H1 (cell line): ENCODE results near the gene REXO5. TPM values are rescaled to one million over a fixed set of nuclear protein-coding genes. Genes with fewer than 3 reads are reported as not detected.
A peak's percentile ranks its signal among the peaks of the same experiment; 100 is the strongest.

ENCODE experiments used
- CHD1 ChIP-seq: IDR thresholded peaks from 2 replicates; pipeline ENCODE4 v1.6.1; 2012; ENCODE audit warnings: low read depth, low read length, improper control_type of control experiment
- CHD2 ChIP-seq: IDR thresholded peaks from 2 replicates; pipeline ENCODE4 v1.6.1; 2012; ENCODE audit warnings: low read length, improper control_type of control experiment
- CTBP2 ChIP-seq: IDR thresholded peaks from 2 replicates; pipeline ENCODE4 v1.7.0; 2011; ENCODE audit warnings: borderline replicate concordance, mild to moderate bottlenecking, moderate library complexity, mixed read lengths, low read length; ENCODE audit not compliant: insufficient read depth, insufficient read length
- HDAC2 ChIP-seq, 2 experiments: fragments of 300-600 bp in 1 of 2; sonication (generic) in 1 of 2; IDR thresholded peaks; 2 replicates each; pipeline ENCODE4 v1.6.1; 2011 to 2012; ENCODE audit warnings: low read depth in 2 of 2, low read length in 2 of 2, mild to moderate bottlenecking in 2 of 2, moderate library complexity in 2 of 2, borderline replicate concordance in 1 of 2, inconsistent platforms in 1 of 2
- HDAC6 ChIP-seq: IDR thresholded peaks from one replicate; pipeline ENCODE4 v1.7.1; 2012; ENCODE audit warnings: low read depth, mild to moderate bottlenecking, inconsistent platforms, low read length, moderate library complexity
- JUND ChIP-seq: IDR thresholded peaks from 2 replicates; pipeline ENCODE4 v1.6.1; 2011; ENCODE audit warnings: mild to moderate bottlenecking, improper control_type of control experiment, low read length
- KDM1A ChIP-seq: fragments of 200-600, 300-600 bp; sonication (generic); IDR thresholded peaks from 2 replicates; pipeline ENCODE4 v1.7.1; 2016; ENCODE audit warnings: mild to moderate bottlenecking, low read length, borderline replicate concordance
- KDM4A ChIP-seq: IDR thresholded peaks from one replicate; pipeline ENCODE4 v1.7.1; 2012; ENCODE audit warnings: low read depth, mild to moderate bottlenecking, moderate library complexity, low read length, inconsistent platforms; ENCODE audit not compliant: severe bottlenecking
- NRF1 ChIP-seq: IDR thresholded peaks from 2 replicates; pipeline ENCODE4 v1.6.1; 2011; ENCODE audit warnings: mild to moderate bottlenecking, low read depth, low read length, improper control_type of control experiment
- POLR2A ChIP-seq, 2 experiments: IDR thresholded peaks; 1 replicate in 1 of 2; 2 replicates in 1 of 2; pipeline ENCODE4 v1.6.1; 2011; ENCODE audit warnings: low read depth in 2 of 2, low read length in 2 of 2, mild to moderate bottlenecking in 2 of 2; ENCODE audit errors: control extremely low read depth in 1 of 2
- RNF2 ChIP-seq: fragments of 200-900, 300-1000 bp; sonication (generic); IDR thresholded peaks from 2 replicates; pipeline ENCODE4 v1.7.1; 2016; ENCODE audit warnings: borderline replicate concordance, low read depth, mild to moderate bottlenecking, antibody characterized with exemption, low read length; ENCODE audit not compliant: poor library complexity, severe bottlenecking; ENCODE audit errors: missing control alignments
- SAP30 ChIP-seq: fragments of 300-600 bp; sonication (generic); IDR thresholded peaks from 2 replicates; pipeline ENCODE4 v1.7.1; 2012; ENCODE audit warnings: low read length, moderate library complexity, mild to moderate bottlenecking, inconsistent platforms; ENCODE audit not compliant: insufficient read depth, insufficient replicate concordance
- SIN3A ChIP-seq, 2 experiments: IDR thresholded peaks in 1 of 2; conservative IDR thresholded peaks in 1 of 2; 2 replicates each; pipeline ENCODE4 v1.6.1; 2011 to 2012; ENCODE audit warnings: low read length in 2 of 2, improper control_type of control experiment in 1 of 2, low read depth in 1 of 2, mild to moderate bottlenecking in 1 of 2
- SP1 ChIP-seq: IDR thresholded peaks from 2 replicates; pipeline ENCODE4 v1.6.1; 2011; ENCODE audit warnings: low read depth, low read length
- SP2 ChIP-seq: IDR thresholded peaks from 2 replicates; pipeline ENCODE4 v1.6.1; 2012; ENCODE audit warnings: mild to moderate bottlenecking, low read length, inconsistent platforms
- TAF7 ChIP-seq: optimal IDR thresholded peaks from 2 replicates; pipeline ENCODE3; 2011; ENCODE audit warnings: low read depth, mild to moderate bottlenecking, inconsistent platforms, low read length, moderate library complexity, borderline replicate concordance
- polyA plus RNA-seq, 7 experiments: library from polyadenylated mRNA; depleted of rRNA in 3 of 7; stranded (reverse) in 5 of 7; unstranded in 2 of 7; fragments of >200 nt in 5 of 7; fragments of 200-250 nt in 2 of 7; gene quantifications; 1 replicate in 5 of 7; 2 replicates in 1 of 7; 4 replicates in 1 of 7; pipeline versions ENCODE4 v1.2.1 to v1.2.3, GENCODE V29; 2011 to 2013; ENCODE audit warnings: missing spikeins in 2 of 7, mixed read lengths in 2 of 7
- total RNA-seq: library from RNA; stranded (reverse); fragmentation: NEBNext Ultra II Directional; extraction: Animal tissue kit (Norgen Biotek cat#: 25700); gene quantifications from 2 replicates; pipeline ENCODE4 v1.2.1, GENCODE V29; 2021
- TF ChIP-seq, protein P1 (sequence below), 3 experiments: IDR thresholded peaks; 1 replicate in 2 of 3; 2 replicates in 1 of 3; pipeline versions ENCODE4 v1.5.1 to v1.6.1; 2011; ENCODE audit warnings: low read length in 3 of 3, mild to moderate bottlenecking in 3 of 3, inconsistent platforms in 2 of 3, low read depth in 1 of 3, moderate library complexity in 1 of 3; ENCODE audit not compliant: insufficient read depth in 1 of 3; ENCODE audit errors: control extremely low read depth in 1 of 3
- TF ChIP-seq, protein P2 (sequence below): IDR thresholded peaks from 2 replicates; pipeline ENCODE4 v1.6.1; 2012; ENCODE audit warnings: inconsistent platforms

REXO5 gene
- total and polyA plus RNA-seq, 2 of the 8 experiments (the other 6 are each of a cell fraction or from before 2014, with no cell fraction given), result 2.4 to 8.9 TPM

GRCh38 chr16:20806168-20807050, at the start of gene REXO5, which contains the start of gene ERI2 (continued):
- TF ChIP-seq, protein P1, sequence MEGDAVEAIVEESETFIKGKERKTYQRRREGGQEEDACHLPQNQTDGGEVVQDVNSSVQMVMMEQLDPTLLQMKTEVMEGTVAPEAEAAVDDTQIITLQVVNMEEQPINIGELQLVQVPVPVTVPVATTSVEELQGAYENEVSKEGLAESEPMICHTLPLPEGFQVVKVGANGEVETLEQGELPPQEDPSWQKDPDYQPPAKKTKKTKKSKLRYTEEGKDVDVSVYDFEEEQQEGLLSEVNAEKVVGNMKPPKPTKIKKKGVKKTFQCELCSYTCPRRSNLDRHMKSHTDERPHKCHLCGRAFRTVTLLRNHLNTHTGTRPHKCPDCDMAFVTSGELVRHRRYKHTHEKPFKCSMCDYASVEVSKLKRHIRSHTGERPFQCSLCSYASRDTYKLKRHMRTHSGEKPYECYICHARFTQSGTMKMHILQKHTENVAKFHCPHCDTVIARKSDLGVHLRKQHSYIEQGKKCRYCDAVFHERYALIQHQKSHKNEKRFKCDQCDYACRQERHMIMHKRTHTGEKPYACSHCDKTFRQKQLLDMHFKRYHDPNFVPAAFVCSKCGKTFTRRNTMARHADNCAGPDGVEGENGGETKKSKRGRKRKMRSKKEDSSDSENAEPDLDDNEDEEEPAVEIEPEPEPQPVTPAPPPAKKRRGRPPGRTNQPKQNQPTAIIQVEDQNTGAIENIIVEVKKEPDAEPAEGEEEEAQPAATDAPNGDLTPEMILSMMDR (IDR thresholded peaks at IDR 0.05; ENCODE audit: control extremely low read depth in 1 of 3, insufficient read depth in 1 of 3, low read depth in 1 of 3, low read length in 3 of 3), result peak in 2 of 3 experiments; percentile 6 to 12; a peak in 3 of 4 replicates
- TF ChIP-seq POLR2A (IDR thresholded peaks at IDR 0.05; ENCODE audit: control extremely low read depth in 1 of 2, low read depth in 2 of 2, low read length in 2 of 2), result peak; percentile 75 to 79; a peak in 2 of 3 replicates
- no peak for TF ChIP-seq SP2
- 0 out of 2 replicates have a peak, but pooled peaks have one; percentile 37 for TF ChIP-seq CHD1
- TF ChIP-seq CHD2, result no peak
- TF ChIP-seq HDAC2 (IDR thresholded peaks at IDR 0.05; ENCODE audit: borderline replicate concordance in 1 of 2, low read depth in 2 of 2, low read length in 2 of 2), result 0 out of 4 replicates have a peak, but pooled peaks have one; percentile 18 to 88
- TF ChIP-seq NRF1, result no peak
- TF ChIP-seq CTBP2, result no peak
- no peak for TF ChIP-seq HDAC6
- TF ChIP-seq, protein P2, sequence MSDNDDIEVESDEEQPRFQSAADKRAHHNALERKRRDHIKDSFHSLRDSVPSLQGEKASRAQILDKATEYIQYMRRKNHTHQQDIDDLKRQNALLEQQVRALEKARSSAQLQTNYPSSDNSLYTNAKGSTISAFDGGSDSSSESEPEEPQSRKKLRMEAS, result peak; percentile 60
- TF ChIP-seq SIN3A (conservative IDR thresholded peaks at IDR 0.05 in 1 of 2, IDR thresholded peaks at IDR 0.05 in 1 of 2; ENCODE audit: low read depth in 1 of 2, low read length in 2 of 2), result peak; percentile 62 to 95; a peak in 2 of 4 replicates
- TF ChIP-seq TAF7, result peak; percentile 93
- TF ChIP-seq SP1, result no peak
- no peak for TF ChIP-seq JUND
- peak; percentile 41 for TF ChIP-seq KDM4A
- TF ChIP-seq SAP30, result peak; percentile 94
- no peak for TF ChIP-seq KDM1A
- no peak for TF ChIP-seq RNF2
